ENCODE data around the gene ACTR6.
"Not testable (repeated sequence)": the region's sequence is repeated elsewhere in the genome, so short reads cannot be mapped to it uniquely, and the experiment has no call there.

The ACTR6 gene

DNA sequence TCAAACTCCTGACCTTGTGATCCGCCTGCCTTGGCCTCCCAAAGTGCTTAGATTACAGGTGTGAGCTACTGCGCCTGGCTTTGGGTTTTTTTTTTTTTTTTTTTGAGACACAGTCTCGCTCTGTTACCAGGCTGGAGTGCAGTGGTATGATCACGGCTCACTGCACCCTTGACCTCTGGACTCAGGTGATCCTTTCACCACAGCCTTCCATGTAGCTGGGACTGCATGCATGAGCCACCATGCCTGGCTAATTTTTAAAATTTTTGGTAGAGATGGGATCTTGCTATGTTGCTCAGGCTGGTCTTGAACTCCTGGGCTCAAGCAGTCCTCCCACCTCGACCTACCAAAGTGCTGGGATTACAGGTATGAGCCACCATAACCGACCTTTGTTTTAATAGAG, 21.6 kb downstream of the ACTR6 start:
- DNase-seq = not testable (repeated sequence)

DNA sequence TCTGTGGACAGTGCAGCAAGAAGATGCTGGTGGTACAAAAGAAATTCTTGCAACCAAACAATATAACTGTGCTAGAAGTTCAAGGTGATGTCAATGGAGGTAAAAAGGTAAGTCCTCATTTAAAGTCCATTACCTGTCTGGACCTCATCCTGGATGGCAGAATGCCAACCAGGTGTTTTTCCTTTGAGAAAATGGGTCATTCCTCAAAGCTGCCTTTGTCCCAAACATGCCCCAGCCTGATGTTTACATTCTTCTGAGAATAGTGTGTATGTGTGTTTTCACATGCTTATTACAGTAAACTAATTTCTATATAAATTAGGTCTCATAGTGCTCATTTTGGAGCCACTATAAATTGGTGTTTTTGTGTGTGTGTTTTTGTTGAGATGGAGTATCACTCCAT, 24.9 kb downstream of the ACTR6 start:
- no peak for DNase-seq

DNA sequence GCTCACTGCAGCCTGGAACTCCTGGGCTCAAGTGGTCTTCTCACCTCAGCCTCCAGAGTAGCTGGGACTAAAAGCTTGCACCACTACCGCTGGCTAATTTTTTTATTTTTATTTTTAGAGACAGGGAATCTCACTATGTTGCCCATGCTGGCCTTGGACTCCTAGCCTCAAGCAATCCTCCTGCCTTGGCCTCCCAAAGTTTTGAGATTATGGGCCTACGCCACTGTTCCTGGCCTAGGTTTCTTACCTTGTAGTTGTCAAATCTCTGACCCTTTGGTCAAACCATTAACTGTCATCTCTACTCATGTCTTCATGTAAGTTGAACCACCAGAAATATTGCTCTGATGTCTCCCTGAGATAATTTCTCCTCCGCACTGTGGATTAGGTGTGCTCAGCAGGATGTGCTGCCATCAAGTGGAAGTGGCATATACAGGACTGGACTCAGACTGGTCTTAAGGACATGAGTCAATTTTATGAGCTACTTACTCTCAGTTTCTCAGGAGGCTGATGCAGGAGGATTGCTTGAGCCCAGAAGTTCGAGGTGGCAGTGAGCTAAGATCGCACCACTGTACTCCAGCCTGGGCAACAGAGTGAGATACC, 28.5 kb downstream of the ACTR6 start:
- no peak for DNase-seq

DNA sequence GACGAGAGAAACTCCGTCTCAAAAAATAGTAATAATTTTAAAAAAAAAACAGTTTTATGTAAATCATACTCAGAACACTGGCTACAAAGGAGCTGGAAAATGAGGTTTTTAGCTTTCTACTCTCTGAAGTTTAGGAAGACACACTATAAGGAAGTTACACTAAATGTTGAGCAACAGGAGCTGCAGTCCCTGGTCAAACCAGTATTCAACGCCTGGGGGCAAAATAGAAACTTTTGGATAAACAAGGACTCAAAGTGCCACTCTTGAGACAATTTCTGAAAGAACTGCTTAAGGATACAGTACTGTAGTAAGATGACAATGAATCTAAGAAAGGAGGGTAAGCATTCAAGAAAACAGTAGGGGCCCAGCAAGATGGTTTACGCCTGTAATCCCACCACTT, 29.3 kb downstream of the ACTR6 start:
- DNase-seq = no peak

DNA sequence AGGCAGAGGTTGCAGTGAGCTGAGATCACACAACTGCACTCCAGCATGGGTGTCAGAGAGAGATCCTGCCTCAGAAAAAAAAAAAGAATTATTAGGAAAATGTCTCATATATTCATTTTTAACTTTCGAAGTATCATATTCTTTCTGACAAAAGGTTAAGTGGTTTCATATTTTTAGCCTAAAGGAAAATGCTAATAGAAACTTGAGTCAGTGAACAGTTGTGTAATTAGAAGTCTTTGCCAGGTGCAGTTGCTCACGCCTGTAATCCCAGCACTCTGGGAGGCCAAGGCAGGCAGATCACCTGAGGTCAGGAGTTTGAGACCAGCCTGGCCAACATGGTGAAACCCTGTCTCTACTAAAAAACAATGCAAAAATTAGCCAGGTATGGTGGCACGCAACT, 31.3 kb downstream of the ACTR6 start:
- DNase-seq = not testable (repeated sequence)

DNA sequence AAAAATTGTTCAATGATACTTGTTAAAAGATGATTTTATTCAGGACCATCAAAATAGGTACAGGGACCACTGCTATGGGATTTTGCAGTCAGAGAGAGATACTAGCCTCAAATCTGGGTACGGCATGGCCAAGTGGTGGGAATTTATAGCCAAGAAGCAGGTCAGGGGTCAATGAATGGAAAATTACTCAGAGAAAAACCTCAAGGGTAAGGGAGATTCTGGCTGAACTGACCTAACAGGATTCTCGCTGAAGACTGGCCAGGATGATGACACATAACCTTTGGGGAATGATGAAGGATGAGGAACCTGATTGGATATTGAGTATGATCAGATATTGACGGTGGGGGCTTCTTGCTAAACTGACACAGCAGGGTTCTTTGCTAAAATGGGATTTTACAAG, 33.6 kb downstream of the ACTR6 start:
- DNase-seq = no peak

DNA sequence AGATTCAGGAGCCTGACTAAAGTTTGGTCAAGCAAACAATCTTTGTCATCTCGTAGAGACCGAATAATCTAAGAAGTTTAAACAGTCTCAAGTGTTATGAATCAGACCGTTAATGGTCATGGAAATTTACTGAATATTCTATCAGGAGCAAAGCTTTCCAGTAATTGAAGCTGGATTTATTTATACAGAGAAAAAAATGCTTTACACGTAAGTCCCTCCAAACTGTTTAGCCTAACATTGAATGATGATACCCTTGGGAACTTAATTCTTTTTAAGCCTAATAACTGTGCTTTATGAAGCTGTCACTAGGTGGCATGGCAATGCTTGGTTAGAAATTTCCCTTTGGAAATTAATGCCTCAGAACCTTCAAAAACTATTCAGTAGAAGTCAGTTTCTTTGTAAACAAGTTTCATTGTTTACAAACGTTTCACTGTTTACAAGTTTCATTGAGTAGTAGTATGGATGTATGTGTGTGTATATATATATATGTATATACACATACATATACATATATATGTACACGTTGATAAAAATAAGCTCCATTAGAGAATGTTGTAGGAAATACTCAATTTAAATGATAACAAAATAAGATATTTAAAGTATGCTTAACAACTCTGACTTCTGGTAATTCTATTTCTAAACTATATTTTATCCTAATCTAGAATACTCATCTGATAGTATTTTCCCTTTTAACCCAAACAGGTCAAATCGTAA, 34.1 kb downstream of the ACTR6 start:
- no peak for DNase-seq

DNA sequence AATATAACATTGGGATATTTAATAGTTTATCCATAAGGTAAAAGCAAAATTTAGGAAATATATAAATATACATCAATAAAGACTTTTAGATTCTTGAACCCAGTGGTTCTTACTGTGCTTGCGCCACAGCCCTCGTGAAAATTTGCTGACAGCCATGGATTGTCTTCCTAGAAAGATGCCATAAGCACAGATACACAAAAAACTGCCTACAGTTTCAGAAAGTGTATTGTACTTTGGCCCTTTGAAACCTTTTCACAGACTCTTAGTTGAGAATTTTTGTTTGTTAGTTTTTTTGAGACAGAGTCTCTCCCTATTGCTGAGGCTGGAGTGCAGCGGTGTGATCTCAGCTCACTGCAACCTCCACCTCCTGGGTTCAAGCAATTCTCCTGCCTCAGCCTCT, 38.2 kb downstream of the ACTR6 start:
- no peak for DNase-seq

DNA sequence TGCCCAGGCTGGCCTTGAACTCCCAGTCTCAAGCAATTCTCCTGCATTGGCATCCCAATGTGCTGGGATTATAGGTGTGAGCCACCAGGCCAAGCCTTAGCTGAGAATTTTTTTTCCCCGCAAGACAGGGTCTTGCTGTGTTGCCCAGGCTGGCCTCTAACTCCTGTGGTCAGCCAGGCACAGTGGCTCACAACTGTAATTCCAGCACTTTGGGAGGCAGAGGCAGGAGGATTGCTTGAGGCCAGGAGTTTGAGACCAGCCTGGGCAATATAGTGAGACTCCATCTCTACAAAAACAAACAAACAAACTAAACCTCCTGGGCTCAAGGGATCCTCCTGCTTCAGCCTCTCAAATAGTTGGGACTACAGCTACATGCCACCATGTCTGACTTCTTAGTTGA, 39.0 kb downstream of the ACTR6 start:
- no peak for DNase-seq

DNA sequence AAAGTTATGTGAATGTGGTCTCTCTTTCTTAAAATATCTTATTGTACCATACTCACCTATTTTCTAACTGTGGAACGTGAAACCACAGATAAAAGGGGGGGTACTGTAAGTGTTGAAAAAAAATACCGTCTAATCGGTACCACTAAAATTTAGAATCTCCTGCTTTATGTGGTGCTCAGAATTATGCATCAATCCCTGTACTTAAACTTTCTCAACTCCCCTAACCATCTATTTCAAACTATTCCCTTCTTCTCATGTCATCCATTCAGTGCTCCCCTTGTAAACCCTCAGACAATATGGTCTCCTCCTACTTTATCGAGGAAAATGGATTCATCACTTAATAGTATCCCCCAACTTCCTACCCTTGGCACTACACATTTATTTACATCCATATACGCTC, 42.5 kb downstream of the ACTR6 start:
- DNase-seq = no peak

DNA sequence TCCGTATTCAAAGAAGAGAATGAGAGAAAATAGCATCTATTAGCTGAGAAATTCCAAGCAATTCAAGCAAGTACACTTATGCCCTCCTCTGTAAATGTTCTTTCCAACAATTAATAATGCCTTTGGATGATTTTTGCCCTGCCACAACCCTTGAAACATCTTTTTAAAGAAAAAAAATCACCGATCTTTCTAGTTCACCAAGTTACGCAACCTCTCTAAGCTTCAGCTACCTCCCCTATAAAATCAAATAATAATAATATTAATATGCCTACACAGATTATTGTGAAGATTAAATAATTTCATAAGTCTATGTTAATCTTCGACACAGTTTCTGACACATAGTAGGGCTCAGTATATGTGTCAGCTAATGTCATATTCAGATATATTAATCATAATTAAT, 47.1 kb downstream of the ACTR6 start:
- no peak for DNase-seq

DNA sequence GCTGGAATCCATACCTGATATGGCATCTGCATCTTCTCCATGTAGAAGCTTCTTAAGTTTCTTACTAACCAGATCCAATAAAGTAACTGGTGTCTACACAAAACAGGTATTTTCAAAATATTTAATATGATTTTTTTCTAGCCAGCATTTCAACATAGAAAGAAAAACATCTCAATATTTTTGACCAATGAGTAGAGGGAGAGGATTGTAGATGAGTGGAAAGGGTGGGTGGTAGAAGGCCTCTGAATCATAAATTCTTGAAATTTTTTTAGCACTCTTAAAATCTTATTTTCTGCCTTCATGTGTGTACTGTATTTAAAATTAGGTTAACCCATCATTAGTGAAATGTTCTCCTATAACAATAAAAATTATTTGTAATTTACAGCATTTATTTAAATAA, 48.3 kb downstream of the ACTR6 start:
- no peak for DNase-seq

DNA sequence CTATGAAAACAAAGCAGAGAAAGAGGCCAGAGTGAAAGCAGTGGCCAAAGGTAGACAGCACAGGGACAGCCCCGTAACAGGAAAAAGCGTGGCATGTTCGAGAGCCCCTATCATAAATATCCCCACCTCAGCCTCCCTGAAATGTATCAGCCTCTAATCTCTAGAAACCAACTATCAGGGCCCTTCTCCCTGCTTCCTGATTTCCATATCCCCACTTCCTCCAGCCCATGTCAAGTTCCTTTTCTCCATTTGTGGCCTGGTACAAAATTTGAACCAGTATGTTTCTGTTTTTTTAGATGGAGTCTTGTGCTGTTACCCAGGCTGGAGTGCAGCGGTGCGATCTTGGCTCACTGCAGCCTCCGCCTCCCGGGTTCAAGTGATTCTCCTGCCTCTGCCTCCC, 49.3 kb downstream of the ACTR6 start:
- DNase-seq = no peak

DNA sequence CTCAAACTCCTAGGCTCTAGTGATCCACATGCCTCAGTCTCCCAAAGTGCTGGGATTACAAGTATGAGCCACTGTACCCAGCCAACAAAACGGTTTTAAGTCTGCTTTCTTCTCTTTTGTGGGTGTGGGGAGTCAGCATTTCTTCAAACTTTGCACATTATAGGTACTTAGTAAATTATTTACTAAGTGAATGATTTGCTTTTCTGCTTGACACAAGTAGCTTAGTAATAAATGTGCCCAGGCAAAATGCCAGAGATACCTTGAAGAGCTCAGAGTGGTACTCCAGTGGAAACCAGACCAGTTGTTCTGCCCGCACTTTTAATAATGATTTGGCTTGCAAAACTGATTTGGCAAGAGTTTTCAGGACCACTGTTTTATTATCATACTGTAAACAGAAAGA, 51.3 kb downstream of the ACTR6 start:
- no peak for DNase-seq

DNA sequence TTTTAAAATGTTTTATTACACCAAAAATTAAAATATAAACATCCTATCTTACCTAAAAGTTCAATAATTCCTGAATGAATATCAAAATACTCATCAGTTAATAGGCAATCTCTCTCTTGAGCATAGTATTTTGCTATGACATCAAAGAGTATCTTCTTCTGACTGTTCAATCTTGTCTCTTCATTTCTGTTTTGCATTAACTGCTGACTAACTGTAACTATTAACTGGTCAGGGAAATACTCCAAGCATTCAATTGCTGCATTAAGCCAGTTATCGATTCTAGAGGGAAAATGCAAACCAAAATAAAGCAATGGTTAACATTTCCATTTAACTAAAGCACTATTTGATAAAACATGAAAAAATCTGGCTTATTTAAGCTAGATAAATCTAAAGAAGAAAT, 52.8 kb downstream of the ACTR6 start:
- DNase-seq = no peak

DNA sequence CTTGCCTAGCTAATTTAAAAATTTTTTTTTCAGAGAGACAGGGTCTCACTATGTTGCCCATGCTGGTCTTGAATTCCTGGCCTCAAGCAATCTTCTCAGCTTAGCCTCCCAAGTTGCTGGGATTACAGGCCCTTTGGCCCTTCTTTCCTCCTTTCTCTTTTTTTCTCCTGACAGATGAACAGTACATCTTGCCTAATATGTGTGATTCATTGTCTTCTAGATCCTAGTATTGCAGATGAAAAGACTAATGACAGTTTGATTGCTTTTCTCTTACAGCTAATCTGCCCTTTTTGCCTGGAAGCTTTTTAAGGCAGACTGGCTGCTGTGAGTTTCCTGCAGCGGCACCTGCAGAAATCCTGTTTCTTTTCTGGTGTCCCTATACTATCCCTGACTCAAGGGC, 54.3 kb downstream of the ACTR6 start:
- no peak for DNase-seq

DNA sequence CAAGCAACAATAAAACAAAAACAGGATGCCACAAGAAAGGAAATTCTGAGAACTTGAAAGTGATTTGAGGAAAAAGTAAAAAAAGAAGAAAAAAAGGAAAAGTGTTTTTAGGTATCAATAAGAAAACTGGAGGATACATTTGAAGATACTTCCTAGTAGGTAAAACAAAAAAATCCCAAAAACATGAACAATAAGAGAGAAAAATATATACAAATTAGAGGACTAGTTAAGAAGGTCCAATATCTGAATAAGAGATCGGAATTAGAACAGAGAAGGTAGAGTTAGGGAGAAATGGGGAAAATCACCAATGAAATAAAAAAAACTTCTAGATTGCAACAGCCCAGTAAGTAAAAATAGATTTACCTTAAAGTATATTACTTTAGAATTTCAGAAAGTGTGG, 57.5 kb downstream of the ACTR6 start:
- DNase-seq = no peak

DNA sequence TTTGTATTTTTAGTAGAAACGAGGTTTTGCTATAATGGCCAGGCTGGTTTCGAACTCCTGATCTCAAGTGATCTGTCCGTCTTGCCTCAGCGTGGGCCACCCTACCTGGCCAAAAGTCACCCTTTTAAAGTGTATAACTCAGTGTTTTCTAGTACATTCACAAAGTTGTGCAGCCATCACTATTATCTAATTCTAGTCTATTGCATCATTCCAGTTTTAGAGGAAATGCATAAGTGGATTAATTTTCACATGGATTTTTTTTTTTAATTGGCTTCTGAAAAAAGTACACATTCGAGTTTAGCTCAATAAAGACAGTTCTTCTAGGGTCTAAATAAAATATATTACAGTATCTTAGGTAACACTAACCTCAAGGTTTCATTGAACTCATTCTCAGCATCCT, 62.5 kb downstream of the ACTR6 start:
- DNase-seq = no peak

DNA sequence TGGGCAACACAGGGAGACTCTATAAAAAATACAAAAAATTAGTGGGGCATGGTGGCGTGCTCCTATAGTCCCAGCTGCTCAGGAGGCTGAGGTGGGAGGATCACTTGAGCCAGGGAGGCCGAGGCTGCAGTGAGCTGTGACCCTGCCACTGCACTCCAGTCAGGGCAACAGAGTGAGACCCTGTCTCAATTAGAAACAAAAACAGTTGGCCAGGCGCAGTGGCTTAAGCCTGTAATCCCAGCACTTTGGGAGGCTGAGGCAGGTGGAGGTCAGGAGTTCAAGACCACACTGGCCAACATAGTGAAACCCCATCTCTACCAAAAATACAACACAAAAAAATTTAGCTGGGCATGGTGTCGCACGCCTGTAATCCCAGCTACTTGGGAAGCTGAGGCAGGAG, 64.5 kb downstream of the ACTR6 start:
- not testable (repeated sequence) for DNase-seq

DNA sequence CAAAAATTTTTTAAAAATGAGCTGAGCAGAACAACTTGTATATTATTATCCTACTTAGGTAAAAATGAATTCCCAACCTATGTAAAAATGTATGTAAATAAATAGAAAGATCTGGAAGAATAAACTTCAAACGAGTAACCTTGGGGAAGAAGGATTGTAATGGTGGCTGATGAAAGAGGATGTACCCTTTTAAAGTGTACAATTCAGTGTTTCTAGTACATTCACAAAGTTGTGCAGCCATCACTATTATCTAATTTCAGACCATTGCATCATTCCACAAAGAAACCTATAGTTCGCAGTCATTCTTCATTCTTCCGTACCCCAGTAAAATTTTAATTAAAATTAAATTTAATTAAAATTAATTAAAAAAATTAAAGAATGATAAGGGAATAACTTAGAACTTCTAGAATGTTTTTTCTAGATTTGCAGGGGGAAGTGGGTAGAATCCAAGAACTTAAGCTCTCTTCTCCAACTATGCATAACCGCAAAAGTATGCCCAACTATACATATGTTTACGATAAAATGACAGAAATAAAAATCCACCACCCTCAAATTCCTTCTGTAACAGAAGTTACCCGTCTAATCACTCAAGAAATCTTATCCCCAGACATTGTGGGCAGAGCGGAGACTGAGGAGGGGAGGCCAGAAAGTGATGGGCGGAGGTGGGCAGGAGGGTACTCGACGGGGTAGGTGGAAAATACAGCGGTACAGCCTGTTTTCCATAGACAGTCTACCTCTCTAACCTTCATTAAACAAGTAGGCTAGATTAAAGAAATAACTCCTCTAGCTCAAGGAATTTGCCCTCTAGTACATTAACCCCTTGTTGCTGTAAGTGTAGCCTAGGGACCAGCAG, 65.3 kb downstream of the ACTR6 start:
- no peak for DNase-seq

DNA sequence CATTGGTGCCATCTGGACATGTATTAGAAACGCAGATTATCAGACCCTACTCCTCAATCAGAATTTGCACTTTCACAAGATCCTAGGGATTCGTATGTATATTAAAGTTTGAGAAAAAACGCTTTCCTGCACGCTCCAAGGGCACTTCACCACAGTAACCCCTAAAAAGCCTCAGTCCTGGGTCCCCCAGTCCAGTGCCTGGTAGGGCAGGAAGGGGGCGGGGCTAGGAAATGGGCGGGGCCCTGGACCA, 65.9 kb downstream of the ACTR6 start:
- DNase-seq = no peak

DNA sequence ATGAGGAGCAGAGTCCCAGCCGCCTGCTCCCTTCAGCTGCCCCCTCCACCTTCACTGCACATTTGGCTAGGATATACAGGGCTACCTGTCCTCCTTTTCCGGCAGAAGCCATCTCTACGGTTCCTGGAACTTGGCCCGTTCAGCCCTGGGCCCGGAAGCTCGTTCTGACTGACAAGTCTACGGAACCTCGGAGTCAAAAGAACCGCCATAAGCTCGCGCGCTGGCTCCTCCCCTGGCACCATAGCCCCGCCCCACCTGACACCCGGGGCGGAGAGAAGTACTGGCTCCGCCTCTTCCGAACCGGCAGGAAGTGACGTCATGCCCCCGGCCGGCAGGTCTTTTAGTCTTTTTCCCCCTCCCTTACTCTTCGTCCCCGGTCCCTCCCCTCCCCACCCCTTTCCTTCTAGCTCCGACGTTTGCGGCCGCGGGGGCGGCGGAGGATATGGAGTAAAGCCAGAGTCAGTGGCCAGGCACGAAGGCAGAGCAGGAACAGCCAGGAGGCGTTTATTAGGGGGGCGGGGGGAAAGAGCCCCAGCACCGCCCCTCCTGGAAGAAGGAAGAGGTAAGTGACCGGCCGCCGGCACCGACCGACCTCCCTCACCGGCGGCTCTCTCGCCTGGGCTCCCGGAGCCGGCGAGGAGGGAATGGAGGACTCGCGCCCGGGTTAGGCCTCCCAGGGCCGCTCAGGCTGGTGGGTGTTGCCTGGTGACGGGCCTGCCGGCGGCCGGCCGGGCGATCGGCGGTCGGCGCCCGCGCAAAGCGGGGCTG, 66.4 kb downstream of the ACTR6 start, which contains the start of the genes DEPDC4 and SCYL2:
Gene DEPDC4, minus strand, starts transcription at position 245 of the 768 bp plus-strand sequence. Its CDS starts 3 bp downstream, at position 242.
Gene SCYL2, plus strand, starts transcription at position 343 of the 768 bp plus-strand sequence. CDS start 15,794 bp downstream, outside the sequence.
- peak; percentile 87 to 89 for DNase-seq

DNA sequence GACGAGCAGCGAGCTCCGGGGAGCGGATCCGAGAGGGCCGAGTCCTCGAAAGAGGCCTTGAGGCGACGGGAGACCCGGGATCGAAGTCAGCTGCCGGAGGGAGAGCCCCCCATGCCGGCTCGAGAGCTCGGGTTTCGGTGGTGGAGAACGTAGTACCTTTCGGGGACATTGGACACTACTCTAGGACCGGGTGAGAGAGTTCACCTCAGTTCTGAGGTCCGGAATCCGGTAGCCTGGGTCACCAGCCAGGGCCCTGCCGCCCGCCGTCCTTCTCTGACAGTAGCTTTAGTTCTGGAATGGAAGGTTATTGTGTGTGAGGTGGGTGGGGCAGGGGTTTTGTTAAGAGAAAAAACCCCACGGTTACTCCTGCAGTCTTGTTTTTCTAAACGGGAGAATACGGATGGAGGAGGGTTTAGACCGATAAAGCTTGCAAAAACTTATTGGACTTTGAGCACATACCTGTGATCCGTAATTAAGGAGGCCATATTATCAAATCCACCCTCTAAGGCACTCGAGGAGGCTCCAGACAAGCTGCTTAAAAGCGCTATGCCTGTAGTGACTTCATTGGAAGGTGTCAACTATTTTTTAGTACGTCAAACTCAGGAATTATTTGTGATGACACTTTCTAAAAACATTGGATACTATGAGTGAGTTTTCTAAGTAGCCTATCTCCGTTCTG, 67.1 kb downstream of the ACTR6 start:
- DNase-seq = peak; percentile 5
